GM13976 (cell line): ENCODE measurements around the gene HRK.

Experiments
- DNase-seq: peaks from one replicate; pipeline ENCODE4 v3.0.0; 2012; ENCODE audit warnings: low spot score
- in situ Hi-C: fragments of 300-500 bp; cut with MboI; formaldehyde crosslinking; loops from one replicate; pipeline ENCODE4 v1.12.0; 2022; ENCODE audit warnings: low sequenced_read_pairs, mixed read lengths, inconsistent platforms; ENCODE audit not compliant: unreplicated experiment
- TF ChIP-seq, protein P1 (sequence below): IDR thresholded peaks from 2 replicates; pipeline ENCODE4 v1.5.1; 2012; ENCODE audit warnings: borderline replicate concordance, mild to moderate bottlenecking; ENCODE audit not compliant: insufficient read depth; ENCODE audit errors: extremely low read depth, missing control alignments, control extremely low read depth

Gene HRK

DNA sequence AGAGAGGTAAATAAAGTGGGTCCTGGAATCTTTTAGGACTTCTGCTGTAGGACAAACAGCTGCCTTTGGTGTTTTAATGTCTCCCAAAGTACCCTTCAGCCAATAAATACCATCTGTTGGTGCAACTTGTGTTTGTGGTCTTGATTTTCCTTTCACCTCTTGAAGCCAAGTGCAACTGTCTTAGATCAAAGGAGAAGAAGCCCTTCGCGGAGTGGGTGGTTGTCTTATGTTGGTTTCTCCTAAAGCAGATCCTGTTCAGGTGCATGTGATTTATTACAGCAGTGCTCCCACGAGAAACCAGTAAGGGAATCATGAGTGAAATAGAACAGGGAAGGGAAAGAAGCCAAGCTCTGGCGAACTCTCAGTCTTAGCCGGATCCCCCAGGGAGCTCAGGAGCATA lies 27.7 kb downstream of the HRK start:
- in situ Hi-C loops = no loop called here
- TF ChIP-seq, protein P1, sequence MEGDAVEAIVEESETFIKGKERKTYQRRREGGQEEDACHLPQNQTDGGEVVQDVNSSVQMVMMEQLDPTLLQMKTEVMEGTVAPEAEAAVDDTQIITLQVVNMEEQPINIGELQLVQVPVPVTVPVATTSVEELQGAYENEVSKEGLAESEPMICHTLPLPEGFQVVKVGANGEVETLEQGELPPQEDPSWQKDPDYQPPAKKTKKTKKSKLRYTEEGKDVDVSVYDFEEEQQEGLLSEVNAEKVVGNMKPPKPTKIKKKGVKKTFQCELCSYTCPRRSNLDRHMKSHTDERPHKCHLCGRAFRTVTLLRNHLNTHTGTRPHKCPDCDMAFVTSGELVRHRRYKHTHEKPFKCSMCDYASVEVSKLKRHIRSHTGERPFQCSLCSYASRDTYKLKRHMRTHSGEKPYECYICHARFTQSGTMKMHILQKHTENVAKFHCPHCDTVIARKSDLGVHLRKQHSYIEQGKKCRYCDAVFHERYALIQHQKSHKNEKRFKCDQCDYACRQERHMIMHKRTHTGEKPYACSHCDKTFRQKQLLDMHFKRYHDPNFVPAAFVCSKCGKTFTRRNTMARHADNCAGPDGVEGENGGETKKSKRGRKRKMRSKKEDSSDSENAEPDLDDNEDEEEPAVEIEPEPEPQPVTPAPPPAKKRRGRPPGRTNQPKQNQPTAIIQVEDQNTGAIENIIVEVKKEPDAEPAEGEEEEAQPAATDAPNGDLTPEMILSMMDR = no peak
- DNase-seq = no peak

GRCh38 chr12:116852303-116852702 lies 28.9 kb downstream of the HRK start:
- in situ Hi-C loops = no loop called here
- DNase-seq = no peak

GRCh38 chr12:116849216-116849615 lies 32.0 kb downstream of the HRK start:
- in situ Hi-C loops = no loop called here
- DNase-seq = no peak
- TF ChIP-seq, protein P1 = no peak

More at GRCh38 chr12:116852303-116852702, 28.9 kb downstream of the HRK start:
- TF ChIP-seq, protein P1 = no peak

- in situ Hi-C loops = no loop called here
- TF ChIP-seq, protein P1 = no peak
- DNase-seq = no peak
These were observed 38.2 kb downstream of the HRK start for GRCh38 chr12:116843085-116843484.

DNA sequence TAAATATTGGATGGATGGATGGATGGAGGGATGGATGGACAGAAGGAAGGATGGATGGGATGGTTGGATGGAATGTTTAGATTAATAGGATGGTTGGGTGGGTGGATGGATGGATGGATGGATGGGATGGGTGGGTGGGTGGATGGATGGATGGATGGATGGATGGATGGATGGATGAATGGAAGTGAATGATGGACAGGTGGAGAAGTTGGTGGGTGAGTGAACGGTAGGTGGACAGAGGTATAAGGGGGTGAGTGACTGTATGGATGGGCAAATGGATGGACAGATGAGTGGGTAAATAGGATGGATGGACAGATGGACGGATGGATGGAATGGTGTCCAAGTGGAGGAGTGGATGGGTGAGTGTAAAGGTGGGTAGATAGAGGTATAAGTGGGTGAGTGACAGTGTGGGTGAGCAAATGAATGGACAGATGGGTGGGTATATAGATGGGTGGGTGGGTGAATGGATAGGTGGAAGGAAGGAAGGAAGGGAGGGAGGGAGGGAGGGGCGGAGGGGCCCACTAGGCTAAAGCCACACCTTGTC lies 41.9 kb downstream of the HRK start:
- TF ChIP-seq, protein P1 = no peak
- DNase-seq = no peak
- in situ Hi-C loops = no loop called here

- DNase-seq = no peak
- in situ Hi-C loops = no loop called here
- TF ChIP-seq, protein P1 = no peak
These were observed 42.9 kb downstream of the HRK start for GRCh38 chr12:116838365-116838764.
